GM18517 (cell line): ENCODE results near the gene S100B.
"Not testable (repeated sequence)": the region's sequence is repeated elsewhere in the genome, so short reads cannot be mapped to it uniquely, and the experiment has no call there.

ENCODE experiments used
- ATAC-seq: cut with Tn5 transposase; IDR thresholded peaks from one replicate; pipeline ENCODE4 v1.9.1; 2021; ENCODE audit warnings: mild to moderate bottlenecking, moderate library complexity; ENCODE audit not compliant: unreplicated experiment

The S100B gene

GRCh38 chr21:46604329-46604974, 430 bp downstream of the S100B start:
- no peak for ATAC-seq

- no peak for ATAC-seq
Observed at GRCh38 chr21:46603228-46603627, 1.7 kb downstream of the S100B start.

- ATAC-seq = no peak
Observed at GRCh38 chr21:46600978-46601377, 3.9 kb downstream of the S100B start.

GRCh38 chr21:46600305-46600704, 4.6 kb downstream of the S100B start:
- no peak for ATAC-seq

- ATAC-seq = no peak
Observed at GRCh38 chr21:46598581-46599572, 6.0 kb downstream of the S100B start.

- ATAC-seq = no peak
Observed at GRCh38 chr21:46597896-46598343, 7.0 kb downstream of the S100B start.

GRCh38 chr21:46597031-46597430, 7.9 kb downstream of the S100B start:
- no peak for ATAC-seq

- no peak for ATAC-seq
Observed at GRCh38 chr21:46596201-46596600, 8.7 kb downstream of the S100B start.

- ATAC-seq = no peak
Observed at GRCh38 chr21:46594276-46594675, 10.6 kb downstream of the S100B start.

- no peak for ATAC-seq
Observed at GRCh38 chr21:46585191-46585953, 19.5 kb downstream of the S100B start.

- ATAC-seq = no peak
Observed at GRCh38 chr21:46581780-46582307, 23.0 kb downstream of the S100B start.

GRCh38 chr21:46579394-46579793, 25.5 kb downstream of the S100B start:
- ATAC-seq = not testable (repeated sequence)

- not testable (repeated sequence) for ATAC-seq
Observed at GRCh38 chr21:46577786-46578185, 27.1 kb downstream of the S100B start.

GRCh38 chr21:46572850-46573249, 32.0 kb downstream of the S100B start:
- ATAC-seq = no peak

GRCh38 chr21:46570631-46571030, 34.3 kb downstream of the S100B start:
- no peak for ATAC-seq

GRCh38 chr21:46570119-46570518, 34.8 kb downstream of the S100B start:
- ATAC-seq = no peak

GRCh38 chr21:46569081-46569480, 35.8 kb downstream of the S100B start:
- ATAC-seq = no peak

GRCh38 chr21:46568562-46568961, 36.3 kb downstream of the S100B start:
- ATAC-seq = no peak

GRCh38 chr21:46567348-46567747, 37.5 kb downstream of the S100B start:
- ATAC-seq = no peak

- ATAC-seq = no peak
Observed at GRCh38 chr21:46564391-46564790, 40.5 kb downstream of the S100B start.
